ENCODE measurements around the gene CCT7.

Gene CCT7

DNA sequence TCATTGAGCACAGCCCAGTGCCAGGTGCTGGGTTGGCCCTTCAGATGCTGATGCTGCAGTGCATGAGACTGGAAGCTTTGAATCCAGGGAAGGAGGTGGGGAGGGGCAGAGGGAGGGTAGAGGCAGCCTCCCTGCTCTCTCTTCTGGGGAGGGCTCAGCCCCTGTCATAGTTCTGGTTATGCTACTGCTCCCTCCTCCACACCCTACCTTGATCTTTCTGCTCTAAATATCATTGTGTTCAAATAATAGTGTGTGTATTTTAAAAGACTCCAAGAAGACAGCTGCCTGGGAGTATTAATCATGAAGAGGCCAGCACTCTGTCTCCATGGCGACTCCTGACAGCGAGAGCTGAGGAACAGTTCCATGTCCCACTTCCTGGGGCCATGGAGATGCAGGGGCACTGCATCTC lies 63.0 kb downstream of the CCT7 start:
- no peak for DNase-seq

DNA sequence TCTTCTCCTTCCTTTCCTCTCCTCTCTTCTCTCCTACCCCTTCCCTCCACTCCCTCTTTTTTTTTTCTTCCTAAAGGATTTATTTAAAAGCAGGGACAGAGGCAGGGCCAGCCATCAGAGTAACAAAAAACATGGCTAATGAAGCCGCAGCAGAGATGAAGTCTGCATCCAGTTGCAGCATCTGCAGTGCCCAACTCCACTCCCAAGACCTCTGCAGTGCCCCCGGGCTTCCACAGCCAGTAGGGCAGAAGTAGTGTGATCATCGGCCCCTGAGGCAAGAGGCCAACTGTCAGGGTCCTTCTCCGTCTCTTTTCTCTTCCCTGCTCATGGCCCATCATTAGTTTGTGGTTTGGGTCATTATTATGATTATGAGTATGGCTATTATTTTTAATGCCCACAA lies 63.5 kb downstream of the CCT7 start:
- no peak for DNase-seq

DNA sequence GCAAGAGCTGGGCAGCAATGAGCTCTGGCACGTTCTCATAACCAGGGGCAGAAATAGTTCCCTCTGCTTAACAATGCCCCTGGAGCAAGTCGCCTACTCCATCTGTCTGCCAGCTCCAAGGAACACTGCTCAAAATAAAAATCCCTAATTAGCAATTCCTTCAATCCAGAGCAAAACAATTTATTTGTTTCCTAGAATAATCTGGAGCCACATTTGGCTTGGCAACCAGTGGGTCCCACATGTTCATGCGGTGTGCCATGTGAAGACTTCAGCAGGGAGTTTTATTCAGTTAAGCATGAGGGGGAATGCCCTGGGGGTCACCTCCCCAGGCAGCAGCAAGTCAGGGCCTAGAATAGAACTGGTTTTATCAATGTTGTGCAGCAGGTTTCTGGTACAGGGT lies 66.8 kb downstream of the CCT7 start:
- DNase-seq = no peak

DNA sequence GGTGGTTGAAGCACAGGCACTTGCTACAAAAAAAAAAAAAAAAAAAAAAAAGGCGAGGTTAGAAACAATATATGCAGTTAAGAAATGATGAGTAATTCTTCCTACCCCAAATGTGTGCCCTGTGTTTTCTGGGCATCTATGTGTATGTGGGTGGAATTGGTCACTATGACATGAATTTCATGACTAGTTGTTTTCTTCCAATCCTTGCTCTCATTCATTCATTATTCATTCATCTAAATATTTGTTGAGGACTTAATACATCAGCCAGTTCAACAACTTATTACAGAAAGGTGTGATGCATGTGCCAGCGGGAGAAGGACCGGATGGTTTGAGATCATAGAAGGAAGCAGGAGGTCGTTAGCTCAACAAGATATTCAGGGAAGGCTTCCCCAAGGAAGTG lies 67.5 kb downstream of the CCT7 start:
- DNase-seq = no peak

All from GDM1 (cell line).